Measurements from ENCODE around the gene SMAD6. TPM values are rescaled to one million over a fixed set of nuclear protein-coding genes. Genes with fewer than 3 reads are reported as not detected.
"Not testable (repeated sequence)": the region's sequence is repeated elsewhere in the genome, so short reads cannot be mapped to it uniquely, and the experiment has no call there.

The SMAD6 gene
- total and polyA plus RNA-seq, 7 experiments from 2014 or later, result 0.27 to 0.76 (median 0.40) TPM; not detected in 2

GRCh38 chr15:66755298-66756068, 53.4 kb downstream of the SMAD6 start:
- Mint-ChIP-seq H3K4me3 (no peak overlapping the region), H3K27me3 (peaks cover 0 to 23% (median 0%) of the 10 kb centered on the region in 5 donors), H3K9me3 (peaks cover 0 to 17% (median 6%) of the 10 kb centered on the region in 11 donors), H3K4me1 (peaks cover 0 to 22% (median 12%) of the 10 kb centered on the region in 7 donors), H3K36me3 (peaks cover 0 to 5% (median 4%) of the 10 kb centered on the region in 5 donors), H3K27ac (no peak overlapping the region)
- H3K4me3 ChIP-seq (ENCODE audit: low read length), result no peak overlapping the region
- ATAC-seq, result no peak
- peaks cover 0 to 4% of the 10 kb centered on the region in 2 donors for H3K4me1 ChIP-seq (ENCODE audit: control insufficient read depth in 2 of 2, insufficient read depth in 2 of 2, low read length in 2 of 2)
- no peaks in the 10 kb centered on the region for H3K36me3 ChIP-seq (ENCODE audit: control insufficient read depth in 2 of 3, insufficient read depth in 3 of 3, low read length in 3 of 3)
- no peaks in the 10 kb centered on the region for H3K27me3 ChIP-seq (ENCODE audit: control insufficient read depth in 2 of 2, insufficient read depth in 2 of 2, low read length in 2 of 2)
- intact Hi-C loops (cut with micrococcal nuclease), result no loop called here
- H3K27ac ChIP-seq (ENCODE audit: low read depth, low read length), result no peak overlapping the region
- H3K9me3 ChIP-seq (ENCODE audit: control insufficient read depth in 2 of 3, low read length in 3 of 3), result peaks cover 0 to 12% (median 0%) of the 10 kb centered on the region in 3 experiments
- CTCF ChIA-PET, result no interaction called here
- DNase-seq, result no peak
- POLR2A ChIA-PET, result no interaction called here

- no peak overlapping the region for H3K27ac Mint-ChIP-seq
- H3K27me3 Mint-ChIP-seq, result peaks cover 0 to 26% (median 2%) of the 10 kb centered on the region in 5 donors
- POLR2A ChIA-PET, result no interaction called here
- Histone ChIP-seq H3K4me3 (ENCODE audit: low read length) (no peak overlapping the region), H3K9me3 (ENCODE audit: control insufficient read depth in 2 of 3, low read length in 3 of 3) (peaks cover 0 to 12% (median 0%) of the 10 kb centered on the region in 3 experiments), H3K27ac (ENCODE audit: low read depth, low read length) (no peak overlapping the region), H3K4me1 (ENCODE audit: control insufficient read depth in 2 of 2, insufficient read depth in 2 of 2, low read length in 2 of 2) (peaks cover 0 to 4% of the 10 kb centered on the region in 2 donors), H3K36me3 (ENCODE audit: control insufficient read depth in 2 of 3, insufficient read depth in 3 of 3, low read length in 3 of 3) (no peaks in the 10 kb centered on the region), H3K27me3 (ENCODE audit: control insufficient read depth in 2 of 2, insufficient read depth in 2 of 2, low read length in 2 of 2) (no peaks in the 10 kb centered on the region)
- H3K4me3 Mint-ChIP-seq, result no peak overlapping the region
- DNase-seq (no peak), ATAC-seq (no peak)
- peaks cover 3 to 25% (median 12%) of the 10 kb centered on the region in 7 donors for H3K4me1 Mint-ChIP-seq
- peaks cover 0 to 5% (median 4%) of the 10 kb centered on the region in 5 donors for H3K36me3 Mint-ChIP-seq
- H3K9me3 Mint-ChIP-seq, result peaks cover 0 to 17% (median 6%) of the 10 kb centered on the region in 11 donors
- CTCF ChIA-PET, result no interaction called here
- intact Hi-C loops (cut with micrococcal nuclease), result no loop called here
Measured at GRCh38 chr15:66756295-66756694, 54.3 kb downstream of the SMAD6 start.

GRCh38 chr15:66757030-66757429, 55.0 kb downstream of the SMAD6 start:
- Histone ChIP-seq H3K27ac (ENCODE audit: low read depth, low read length) (no peak overlapping the region), H3K4me1 (ENCODE audit: control insufficient read depth in 2 of 2, insufficient read depth in 2 of 2, low read length in 2 of 2) (peaks cover 0 to 4% of the 10 kb centered on the region in 2 donors), H3K9me3 (ENCODE audit: control insufficient read depth in 2 of 3, low read length in 3 of 3) (peaks cover 0 to 12% (median 0%) of the 10 kb centered on the region in 3 experiments), H3K36me3 (ENCODE audit: control insufficient read depth in 2 of 3, insufficient read depth in 3 of 3, low read length in 3 of 3) (no peaks in the 10 kb centered on the region), H3K27me3 (ENCODE audit: control insufficient read depth in 2 of 2, insufficient read depth in 2 of 2, low read length in 2 of 2) (peaks cover 0 to 4% of the 10 kb centered on the region in 2 donors), H3K4me3 (ENCODE audit: low read length) (no peak overlapping the region)
- H3K9me3 Mint-ChIP-seq, result peaks cover 0 to 17% (median 6%) of the 10 kb centered on the region in 11 donors
- H3K4me3 Mint-ChIP-seq, result no peak overlapping the region
- peaks cover 0 to 5% (median 4%) of the 10 kb centered on the region in 5 donors for H3K36me3 Mint-ChIP-seq
- H3K27me3 Mint-ChIP-seq, result peaks cover 7 to 33% (median 9%) of the 10 kb centered on the region in 5 donors
- H3K4me1 Mint-ChIP-seq, result peaks cover 3 to 19% (median 4%) of the 10 kb centered on the region in 7 donors
- no peak for ATAC-seq
- intact Hi-C loops (cut with micrococcal nuclease), result no loop called here
- ChIA-PET POLR2A (no interaction called here), CTCF (no interaction called here)
- no peak for DNase-seq
- no peak overlapping the region for H3K27ac Mint-ChIP-seq

GRCh38 chr15:66757521-66757920, 55.5 kb downstream of the SMAD6 start:
- H3K27ac ChIP-seq (ENCODE audit: low read depth, low read length), result no peak overlapping the region
- DNase-seq (no peak), ATAC-seq (no peak)
- POLR2A ChIA-PET, result no interaction called here
- Mint-ChIP-seq H3K27ac (no peak overlapping the region), H3K9me3 (peaks cover 0 to 17% (median 6%) of the 10 kb centered on the region in 11 donors), H3K4me1 (peaks cover 0 to 15% (median 1%) of the 10 kb centered on the region in 7 donors), H3K27me3 (peaks cover 9 to 37% (median 13%) of the 10 kb centered on the region in 5 donors), H3K36me3 (peaks cover 0 to 5% (median 4%) of the 10 kb centered on the region in 5 donors), H3K4me3 (no peak overlapping the region)
- H3K4me1 ChIP-seq (ENCODE audit: control insufficient read depth in 2 of 2, insufficient read depth in 2 of 2, low read length in 2 of 2), result peaks cover 0 to 4% of the 10 kb centered on the region in 2 donors
- peaks cover 0 to 12% (median 0%) of the 10 kb centered on the region in 3 experiments for H3K9me3 ChIP-seq (ENCODE audit: control insufficient read depth in 2 of 3, low read length in 3 of 3)
- no peaks in the 10 kb centered on the region for H3K36me3 ChIP-seq (ENCODE audit: control insufficient read depth in 2 of 3, insufficient read depth in 3 of 3, low read length in 3 of 3)
- H3K27me3 ChIP-seq (ENCODE audit: control insufficient read depth in 2 of 2, insufficient read depth in 2 of 2, low read length in 2 of 2), result peaks cover 0 to 4% of the 10 kb centered on the region in 2 donors
- H3K4me3 ChIP-seq (ENCODE audit: low read length), result no peak overlapping the region
- intact Hi-C loops (cut with micrococcal nuclease), result no loop called here
- CTCF ChIA-PET, result no interaction called here

GRCh38 chr15:66758217-66758616, 56.2 kb downstream of the SMAD6 start:
- POLR2A ChIA-PET; H3K4me3 ChIP-seq (ENCODE audit: low read length); intact Hi-C loops (cut with micrococcal nuclease); ATAC-seq; H3K27me3 ChIP-seq (ENCODE audit: control insufficient read depth in 2 of 2, insufficient read depth in 2 of 2, low read length in 2 of 2); H3K27ac Mint-ChIP-seq; H3K4me1 ChIP-seq (ENCODE audit: control insufficient read depth in 2 of 2, insufficient read depth in 2 of 2, low read length in 2 of 2); H3K27ac ChIP-seq (ENCODE audit: low read depth, low read length); H3K36me3 Mint-ChIP-seq; H3K36me3 ChIP-seq (ENCODE audit: control insufficient read depth in 2 of 3, insufficient read depth in 3 of 3, low read length in 3 of 3); DNase-seq; H3K4me3 Mint-ChIP-seq: not testable (repeated sequence)
- H3K9me3 ChIP-seq (ENCODE audit: control insufficient read depth in 2 of 3, low read length in 3 of 3), result peaks cover 0 to 12% (median 0%) of the 10 kb centered on the region in 3 experiments
- peaks cover 0 to 17% (median 6%) of the 10 kb centered on the region in 11 donors for H3K9me3 Mint-ChIP-seq
- CTCF ChIA-PET, result interaction anchor here (1.0 kb wide), 1 partner anchor 14 kb away, joined by 3 read pairs; no protein-coding TSS in a partner anchor
- peaks cover 0 to 15% (median 1%) of the 10 kb centered on the region in 7 donors for H3K4me1 Mint-ChIP-seq
- peaks cover 9 to 42% (median 18%) of the 10 kb centered on the region in 5 donors for H3K27me3 Mint-ChIP-seq

GRCh38 chr15:66758844-66759243, 56.8 kb downstream of the SMAD6 start:
- Mint-ChIP-seq H3K4me3 (no peak overlapping the region), H3K27me3 (peaks cover 13 to 46% (median 22%) of the 10 kb centered on the region in 5 donors), H3K27ac (no peak overlapping the region), H3K9me3 (peaks cover 0 to 17% (median 6%) of the 10 kb centered on the region in 11 donors), H3K36me3 (peaks cover 0 to 5% (median 4%) of the 10 kb centered on the region in 5 donors), H3K4me1 (peaks cover 0 to 9% (median 1%) of the 10 kb centered on the region in 7 donors)
- CTCF ChIA-PET, result interaction anchor here (1.0 kb wide), 1 partner anchor 13 kb away, joined by 3 read pairs; no protein-coding TSS in a partner anchor
- Histone ChIP-seq H3K4me1 (ENCODE audit: control insufficient read depth in 2 of 2, insufficient read depth in 2 of 2, low read length in 2 of 2) (no peaks in the 10 kb centered on the region), H3K4me3 (ENCODE audit: low read length) (no peak overlapping the region), H3K9me3 (ENCODE audit: control insufficient read depth in 2 of 3, low read length in 3 of 3) (peaks cover 0 to 12% (median 0%) of the 10 kb centered on the region in 3 experiments), H3K27me3 (ENCODE audit: control insufficient read depth in 2 of 2, insufficient read depth in 2 of 2, low read length in 2 of 2) (peaks cover 0 to 4% of the 10 kb centered on the region in 2 donors), H3K27ac (ENCODE audit: low read depth, low read length) (no peak overlapping the region), H3K36me3 (ENCODE audit: control insufficient read depth in 2 of 3, insufficient read depth in 3 of 3, low read length in 3 of 3) (no peaks in the 10 kb centered on the region)
- POLR2A ChIA-PET, result no interaction called here
- ATAC-seq (no peak), DNase-seq (no peak)
- intact Hi-C loops (cut with micrococcal nuclease), result no loop called here
